ENCODE data around the gene UBL3. TPM values are rescaled to one million over a fixed set of nuclear protein-coding genes. Genes with fewer than 3 reads are reported as not detected.

UBL3 gene
- total and polyA plus RNA-seq, 10 of the 15 experiments (the other 5 are each of a cell fraction or from before 2014, with no cell fraction given), result 5.5 to 13.7 (median 10.6) TPM

DNA sequence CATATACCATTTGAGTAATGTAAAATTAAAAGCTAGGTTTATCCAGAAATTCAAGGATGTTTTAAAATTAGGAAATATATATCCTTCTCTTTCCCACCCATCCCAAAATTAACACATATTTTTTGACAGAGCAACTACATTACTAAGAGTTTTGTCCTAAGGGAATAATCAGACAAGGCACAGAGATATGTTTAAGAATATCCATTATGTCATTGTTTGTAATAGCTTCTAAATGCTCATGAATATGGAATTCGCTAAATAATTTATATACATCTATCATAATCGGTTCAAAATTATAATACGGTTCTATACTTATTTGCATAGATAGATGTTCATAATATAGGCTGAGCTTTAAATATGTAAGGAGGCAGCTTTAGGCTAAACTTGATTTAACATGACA lies 9.8 kb downstream of the UBL3 start:
- 82% methylated on average over 3 of the region's 3 CpGs for WGBS (ENCODE audit: insufficient coverage, insufficient replicate concordance, low lambda C conversion rate, missing lambda C conversion rate)

More for the DNA sequence above, 9.8 kb downstream of the UBL3 start:
- ChIA-PET CTCF (interaction anchor here (1.0 to 2.3 kb wide), 10 partner anchors 9 to 272 kb away, joined by 3 to 9 read pairs (median 5); no protein-coding TSS in a partner anchor), RAD21 (ENCODE audit: unreplicated experiment) (interaction anchor here (0.6 to 5.1 kb wide), 6 partner anchors 8 to 274 kb away, joined by 3 to 28 read pairs (median 4); partner anchors contain the start of gene UBL3), SMC1A (ENCODE audit: uncharacterized antibody, unreplicated experiment) (interaction anchor here (0.8 to 17.1 kb wide), 9 partner anchors 8 to 84 kb away, joined by 3 to 181 read pairs (median 4); no protein-coding TSS in a partner anchor), POLR2A (interaction anchor here (1.2 to 1.8 kb wide), 2 partner anchors 9 to 21 kb away, joined by 3 to 6 read pairs; partner anchors contain the start of gene UBL3)
- no peak overlapping the region for H3K4me2 ChIP-seq (ENCODE audit: control insufficient read depth, insufficient read depth)
- H3K27ac ChIP-seq (ENCODE audit: control insufficient read depth, insufficient read depth), result no peak overlapping the region
- H3K4me1 ChIP-seq (ENCODE audit: control insufficient read depth, insufficient read depth, low read length), result no peaks in the 10 kb centered on the region
- BruUV-seq (replicated peaks), result no TSS peak
- no peaks in the 10 kb centered on the region for H4K20me1 ChIP-seq (ENCODE audit: control insufficient read depth, insufficient read depth)
- H2AFZ ChIP-seq (ENCODE audit: control insufficient read depth, low read depth, low read length), result no peak overlapping the region
- FAIRE-seq (no peak), DNase-seq (ENCODE audit: low read depth, low spot score) (no peak), ATAC-seq (no peak)
- no peaks in the 10 kb centered on the region for H3K9me3 ChIP-seq (replicated peaks; ENCODE audit: control insufficient read depth, insufficient read depth, low read length)
- no peaks in the 10 kb centered on the region for H3K27me3 ChIP-seq (replicated peaks in 1 of 2; ENCODE audit: control insufficient read depth in 2 of 2, insufficient read depth in 2 of 2, low read length in 1 of 2)
- peaks cover 21% of the 10 kb centered on the region for H3K79me2 ChIP-seq (ENCODE audit: control insufficient read depth, insufficient read depth, low read length)
- no peaks in the 10 kb centered on the region for H3K36me3 ChIP-seq (ENCODE audit: control insufficient read depth in 2 of 2, insufficient read depth in 2 of 2, low read length in 1 of 2)
- in situ Hi-C loops (cut with MboI) (no loop called here), intact Hi-C loops (cut with micrococcal nuclease; ENCODE audit: unreplicated experiment) (loop anchor here (10.0 kb wide), 1 partner anchor 246 kb away; the partner anchor contains the start of gene SLC7A1)
- H3K4me3 ChIP-seq, result no peak overlapping the region
- TF ChIP-seq, protein P1, sequence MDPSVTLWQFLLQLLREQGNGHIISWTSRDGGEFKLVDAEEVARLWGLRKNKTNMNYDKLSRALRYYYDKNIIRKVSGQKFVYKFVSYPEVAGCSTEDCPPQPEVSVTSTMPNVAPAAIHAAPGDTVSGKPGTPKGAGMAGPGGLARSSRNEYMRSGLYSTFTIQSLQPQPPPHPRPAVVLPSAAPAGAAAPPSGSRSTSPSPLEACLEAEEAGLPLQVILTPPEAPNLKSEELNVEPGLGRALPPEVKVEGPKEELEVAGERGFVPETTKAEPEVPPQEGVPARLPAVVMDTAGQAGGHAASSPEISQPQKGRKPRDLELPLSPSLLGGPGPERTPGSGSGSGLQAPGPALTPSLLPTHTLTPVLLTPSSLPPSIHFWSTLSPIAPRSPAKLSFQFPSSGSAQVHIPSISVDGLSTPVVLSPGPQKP (IDR thresholded peaks at IDR 0.05; ENCODE audit: low read depth, low read length), result no peak
- TF ChIP-seq RBBP5 (conservative IDR thresholded peaks at IDR 0.05), result no peak
- TF ChIP-seq, protein P2, sequence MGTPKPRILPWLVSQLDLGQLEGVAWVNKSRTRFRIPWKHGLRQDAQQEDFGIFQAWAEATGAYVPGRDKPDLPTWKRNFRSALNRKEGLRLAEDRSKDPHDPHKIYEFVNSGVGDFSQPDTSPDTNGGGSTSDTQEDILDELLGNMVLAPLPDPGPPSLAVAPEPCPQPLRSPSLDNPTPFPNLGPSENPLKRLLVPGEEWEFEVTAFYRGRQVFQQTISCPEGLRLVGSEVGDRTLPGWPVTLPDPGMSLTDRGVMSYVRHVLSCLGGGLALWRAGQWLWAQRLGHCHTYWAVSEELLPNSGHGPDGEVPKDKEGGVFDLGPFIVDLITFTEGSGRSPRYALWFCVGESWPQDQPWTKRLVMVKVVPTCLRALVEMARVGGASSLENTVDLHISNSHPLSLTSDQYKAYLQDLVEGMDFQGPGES (IDR thresholded peaks at IDR 0.05), result no peak
- TF ChIP-seq NR2C2 (IDR thresholded peaks at IDR 0.05; ENCODE audit: borderline replicate concordance, control insufficient read depth, insufficient read length, low read depth), result no peak
- TF ChIP-seq, protein P3, sequence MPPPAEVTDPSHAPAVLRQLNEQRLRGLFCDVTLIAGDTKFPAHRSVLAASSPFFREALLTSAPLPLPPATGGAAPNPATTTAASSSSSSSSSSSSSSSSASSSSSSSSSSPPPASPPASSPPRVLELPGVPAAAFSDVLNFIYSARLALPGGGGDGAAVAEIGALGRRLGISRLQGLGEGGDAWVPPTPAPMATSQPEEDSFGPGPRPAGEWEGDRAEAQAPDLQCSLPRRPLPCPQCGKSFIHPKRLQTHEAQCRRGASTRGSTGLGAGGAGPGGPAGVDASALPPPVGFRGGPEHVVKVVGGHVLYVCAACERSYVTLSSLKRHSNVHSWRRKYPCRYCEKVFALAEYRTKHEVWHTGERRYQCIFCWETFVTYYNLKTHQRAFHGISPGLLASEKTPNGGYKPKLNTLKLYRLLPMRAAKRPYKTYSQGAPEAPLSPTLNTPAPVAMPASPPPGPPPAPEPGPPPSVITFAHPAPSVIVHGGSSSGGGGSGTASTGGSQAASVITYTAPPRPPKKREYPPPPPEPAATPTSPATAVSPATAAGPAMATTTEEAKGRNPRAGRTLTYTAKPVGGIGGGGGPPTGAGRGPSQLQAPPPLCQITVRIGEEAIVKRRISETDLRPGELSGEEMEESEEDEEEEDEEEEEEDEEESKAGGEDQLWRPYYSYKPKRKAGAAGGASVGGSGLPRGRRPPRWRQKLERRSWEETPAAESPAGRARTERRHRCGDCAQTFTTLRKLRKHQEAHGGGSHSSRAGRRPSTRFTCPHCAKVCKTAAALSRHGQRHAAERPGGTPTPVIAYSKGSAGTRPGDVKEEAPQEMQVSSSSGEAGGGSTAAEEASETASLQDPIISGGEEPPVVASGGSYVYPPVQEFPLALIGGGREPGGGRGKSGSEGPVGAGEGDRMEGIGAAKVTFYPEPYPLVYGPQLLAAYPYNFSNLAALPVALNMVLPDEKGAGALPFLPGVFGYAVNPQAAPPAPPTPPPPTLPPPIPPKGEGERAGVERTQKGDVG (CRISPR knock-in tag; IDR thresholded peaks at IDR 0.05), result no peak
- TF ChIP-seq, protein P4, sequence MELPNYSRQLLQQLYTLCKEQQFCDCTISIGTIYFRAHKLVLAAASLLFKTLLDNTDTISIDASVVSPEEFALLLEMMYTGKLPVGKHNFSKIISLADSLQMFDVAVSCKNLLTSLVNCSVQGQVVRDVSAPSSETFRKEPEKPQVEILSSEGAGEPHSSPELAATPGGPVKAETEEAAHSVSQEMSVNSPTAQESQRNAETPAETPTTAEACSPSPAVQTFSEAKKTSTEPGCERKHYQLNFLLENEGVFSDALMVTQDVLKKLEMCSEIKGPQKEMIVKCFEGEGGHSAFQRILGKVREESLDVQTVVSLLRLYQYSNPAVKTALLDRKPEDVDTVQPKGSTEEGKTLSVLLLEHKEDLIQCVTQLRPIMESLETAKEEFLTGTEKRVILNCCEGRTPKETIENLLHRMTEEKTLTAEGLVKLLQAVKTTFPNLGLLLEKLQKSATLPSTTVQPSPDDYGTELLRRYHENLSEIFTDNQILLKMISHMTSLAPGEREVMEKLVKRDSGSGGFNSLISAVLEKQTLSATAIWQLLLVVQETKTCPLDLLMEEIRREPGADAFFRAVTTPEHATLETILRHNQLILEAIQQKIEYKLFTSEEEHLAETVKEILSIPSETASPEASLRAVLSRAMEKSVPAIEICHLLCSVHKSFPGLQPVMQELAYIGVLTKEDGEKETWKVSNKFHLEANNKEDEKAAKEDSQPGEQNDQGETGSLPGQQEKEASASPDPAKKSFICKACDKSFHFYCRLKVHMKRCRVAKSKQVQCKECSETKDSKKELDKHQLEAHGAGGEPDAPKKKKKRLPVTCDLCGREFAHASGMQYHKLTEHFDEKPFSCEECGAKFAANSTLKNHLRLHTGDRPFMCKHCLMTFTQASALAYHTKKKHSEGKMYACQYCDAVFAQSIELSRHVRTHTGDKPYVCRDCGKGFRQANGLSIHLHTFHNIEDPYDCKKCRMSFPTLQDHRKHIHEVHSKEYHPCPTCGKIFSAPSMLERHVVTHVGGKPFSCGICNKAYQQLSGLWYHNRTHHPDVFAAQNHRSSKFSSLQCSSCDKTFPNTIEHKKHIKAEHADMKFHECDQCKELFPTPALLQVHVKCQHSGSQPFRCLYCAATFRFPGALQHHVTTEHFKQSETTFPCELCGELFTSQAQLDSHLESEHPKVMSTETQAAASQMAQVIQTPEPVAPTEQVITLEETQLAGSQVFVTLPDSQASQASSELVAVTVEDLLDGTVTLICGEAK (IDR thresholded peaks at IDR 0.05; ENCODE audit: borderline replicate concordance), result no peak
- TF ChIP-seq HDAC2 (IDR thresholded peaks at IDR 0.05), result no peak
- TF ChIP-seq SRF (IDR thresholded peaks at IDR 0.05; ENCODE audit: low read depth in 2 of 2, low read length in 2 of 2), result no peak
- TF ChIP-seq HDAC6 (IDR thresholded peaks at IDR 0.05; ENCODE audit: unreplicated experiment), result no peak
- no peak for TF ChIP-seq SUZ12 (IDR thresholded peaks at IDR 0.05; ENCODE audit: unreplicated experiment)
- TF ChIP-seq ZZZ3 (IDR thresholded peaks at IDR 0.05; ENCODE audit: control insufficient read depth, insufficient read length, low read depth), result no peak
- H3K9ac ChIP-seq (ENCODE audit: control insufficient read depth, insufficient read depth, low read length), result no peak overlapping the region
